ENCODE data around the gene NDUFS2. TPM values are rescaled to one million over a fixed set of nuclear protein-coding genes. Genes with fewer than 3 reads are reported as not detected.
A peak's percentile ranks its signal among the peaks of the same experiment; 100 is the strongest.

Gene NDUFS2
- 72.0 TPM for polyA plus RNA-seq (2013, experiment 1 of 2)
- 79.8 TPM for polyA plus RNA-seq (2013, experiment 2 of 2)

DNA sequence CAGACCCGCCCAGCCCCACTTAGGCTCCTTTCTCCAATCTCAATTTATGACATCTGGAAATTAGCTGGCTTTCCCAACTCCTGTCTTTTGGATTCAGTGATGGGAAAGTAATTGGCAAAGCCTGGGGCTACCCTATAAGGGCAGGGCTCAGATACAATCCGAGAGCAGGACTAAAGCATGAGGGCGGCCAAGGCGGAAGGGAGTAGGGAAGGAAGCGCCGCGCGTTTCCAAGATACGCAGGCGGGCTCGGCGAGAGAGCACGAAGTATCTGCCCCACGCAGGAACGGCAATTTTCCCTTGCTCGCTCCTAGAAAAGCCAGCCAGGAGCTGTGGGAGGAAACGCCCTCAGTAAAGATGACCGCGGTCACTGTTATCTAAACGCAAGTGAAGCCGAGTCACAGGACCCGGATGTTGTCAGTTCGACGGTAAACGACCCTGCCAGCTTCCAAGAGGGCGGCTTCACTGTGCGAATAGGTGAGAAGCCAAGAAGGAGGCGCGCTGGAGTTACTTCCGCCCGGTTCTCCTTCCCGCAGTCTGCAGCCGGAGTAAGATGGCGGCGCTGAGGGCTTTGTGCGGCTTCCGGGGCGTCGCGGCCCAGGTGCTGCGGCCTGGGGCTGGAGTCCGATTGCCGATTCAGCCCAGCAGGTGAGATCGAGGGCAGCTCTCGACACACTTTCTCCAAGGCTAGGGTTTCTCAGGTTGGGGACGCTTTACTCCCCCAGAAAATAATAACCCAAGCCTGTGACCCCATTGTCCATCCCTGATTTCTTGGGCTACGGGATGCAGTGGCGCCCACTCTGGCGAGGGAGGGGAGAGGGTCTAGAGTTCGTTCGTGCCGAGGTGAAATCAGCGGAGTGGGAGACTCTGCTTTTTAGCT lies at the start of gene NDUFS2:
Gene NDUFS2 (plus strand): TSS at position 532 of the 877 bp plus-strand sequence. CDS start 19 bp downstream, at position 551.
- Histone ChIP-seq H3K27ac (ENCODE audit: low read depth, low read length) (peak within 1 kb of the TSS; percentile 95), H3K4me3 (ENCODE audit: low read length) (peak within 1 kb of the TSS; percentile 86), H3K9me3 (ENCODE audit: insufficient read depth, low read depth, low read length) (no peaks in the 10 kb centered on the region), H3K4me1 (ENCODE audit: insufficient read depth, low read length) (peaks cover 47% of the 10 kb centered on the region), H3K9ac (ENCODE audit: low read depth, low read length) (peak within 1 kb of the TSS; percentile 95), H3K36me3 (ENCODE audit: insufficient read depth, low read length) (peaks cover 34% of the 10 kb centered on the region), H3K27me3 (ENCODE audit: insufficient read depth, low read length) (no peaks in the 10 kb centered on the region)
- WGBS, result 5% methylated on average over 53 of the region's 53 CpGs

DNA sequence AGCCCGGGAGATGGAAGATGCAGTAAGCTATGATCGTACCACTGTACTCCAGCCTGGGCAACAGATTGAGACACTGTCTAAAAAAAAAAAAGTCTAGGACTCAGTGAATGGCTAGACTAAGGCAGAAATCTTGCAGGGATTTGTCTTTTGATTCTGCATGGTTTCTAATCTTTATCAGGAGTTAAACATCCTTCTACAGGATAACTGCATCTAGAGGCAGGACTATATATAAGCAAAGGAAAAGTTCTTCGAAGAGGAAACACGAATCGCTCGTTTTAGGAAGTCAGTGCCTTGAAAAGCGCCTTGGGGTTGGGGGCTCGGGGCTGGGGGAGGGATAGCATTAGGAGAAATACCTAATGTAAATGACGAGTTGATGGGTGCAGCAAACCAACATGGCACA lies 49.0 kb upstream of the NDUFS2 start:
- peak overlapping the region; percentile 68 for H3K4me3 ChIP-seq (ENCODE audit: low read length)
- H3K27me3 ChIP-seq (ENCODE audit: insufficient read depth, low read length), result no peaks in the 10 kb centered on the region
- peaks cover 15% of the 10 kb centered on the region for H3K36me3 ChIP-seq (ENCODE audit: insufficient read depth, low read length)
- H3K27ac ChIP-seq (ENCODE audit: low read depth, low read length), result peak overlapping the region; percentile 60; the same call in 1 of the 2 replicates
- H3K4me1 ChIP-seq (ENCODE audit: insufficient read depth, low read length), result no peaks in the 10 kb centered on the region
- H3K9me3 ChIP-seq (ENCODE audit: insufficient read depth, low read depth, low read length), result no peaks in the 10 kb centered on the region
- peak overlapping the region; percentile 92; the same call in 1 of the 2 replicates for H3K9ac ChIP-seq (ENCODE audit: low read depth, low read length)
- 36% methylated on average over 8 of the region's 9 CpGs for WGBS

DNA sequence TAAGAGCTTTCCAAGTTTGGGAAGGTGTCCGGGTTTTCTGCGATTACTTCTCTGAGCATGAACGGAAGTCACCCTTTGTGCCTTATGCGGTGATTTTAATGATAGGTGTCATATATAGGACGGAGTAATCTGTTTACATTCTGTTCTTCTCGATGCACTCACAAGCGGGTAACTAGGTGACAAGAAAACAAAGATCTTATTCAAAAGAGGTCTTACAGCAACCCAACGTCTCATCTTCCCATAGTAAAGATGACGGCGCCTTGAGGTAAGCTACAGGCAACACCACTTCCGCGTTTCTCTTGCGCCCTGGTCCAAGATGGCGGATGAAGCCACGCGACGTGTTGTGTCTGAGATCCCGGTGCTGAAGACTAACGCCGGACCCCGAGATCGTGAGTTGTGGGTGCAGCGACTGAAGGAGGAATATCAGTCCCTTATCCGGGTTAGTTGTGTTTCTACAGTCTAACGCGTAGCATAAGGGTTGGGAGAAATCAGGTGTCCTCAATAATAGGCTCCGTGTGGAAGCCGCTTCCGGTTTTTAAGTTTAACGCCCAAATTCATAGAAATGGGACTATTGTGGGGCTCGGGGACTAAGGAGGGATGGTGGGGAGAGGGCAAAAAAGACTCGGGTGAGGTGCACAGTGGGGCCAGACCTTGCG lies 48.4 kb upstream of the NDUFS2 start, which contains the start of gene UFC1:
Gene UFC1 (plus strand): TSS at position 297 of the 656 bp plus-strand sequence. CDS start 20 bp downstream, at position 317.
- Histone ChIP-seq H3K9me3 (ENCODE audit: insufficient read depth, low read depth, low read length) (no peaks in the 10 kb centered on the region), H3K36me3 (ENCODE audit: insufficient read depth, low read length) (peaks cover 19% of the 10 kb centered on the region), H3K9ac (ENCODE audit: low read depth, low read length) (peak within 1 kb of the TSS; percentile 92), H3K4me3 (ENCODE audit: low read length) (peak within 1 kb of the TSS; percentile 68), H3K4me1 (ENCODE audit: insufficient read depth, low read length) (peaks cover 4% of the 10 kb centered on the region; the same call in 1 of the 2 replicates), H3K27ac (ENCODE audit: low read depth, low read length) (peak within 1 kb of the TSS; percentile 84), H3K27me3 (ENCODE audit: insufficient read depth, low read length) (no peaks in the 10 kb centered on the region)
- WGBS, result 1% methylated on average over 33 of the region's 33 CpGs

DNA sequence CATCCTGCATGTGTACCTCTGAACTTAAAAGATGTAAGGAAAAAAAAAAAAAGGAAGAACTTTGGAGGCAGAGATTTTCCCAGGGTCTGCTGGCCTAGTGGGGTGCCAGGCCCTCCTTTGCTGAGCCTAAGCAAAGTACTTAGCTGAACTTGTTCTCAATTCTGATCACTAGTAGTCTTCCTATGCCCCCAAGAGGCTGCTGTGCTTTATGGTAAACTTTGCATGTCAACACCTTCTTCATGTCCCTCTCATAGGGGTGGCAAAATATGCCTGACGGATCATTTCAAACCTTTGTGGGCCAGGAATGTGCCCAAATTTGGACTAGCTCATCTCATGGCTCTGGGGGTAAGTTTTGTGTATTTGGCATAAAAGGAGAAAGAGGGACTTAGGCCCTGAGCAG lies 44.3 kb upstream of the NDUFS2 start:
- Histone ChIP-seq H3K36me3 (ENCODE audit: insufficient read depth, low read length) (peaks cover 37% of the 10 kb centered on the region), H3K9ac (ENCODE audit: low read depth, low read length) (no peak overlapping the region), H3K4me3 (ENCODE audit: low read length) (no peak overlapping the region), H3K27ac (ENCODE audit: low read depth, low read length) (no peak overlapping the region), H3K27me3 (ENCODE audit: insufficient read depth, low read length) (no peaks in the 10 kb centered on the region), H3K4me1 (ENCODE audit: insufficient read depth, low read length) (peaks cover 10% of the 10 kb centered on the region; the same call in 1 of the 2 replicates), H3K9me3 (ENCODE audit: insufficient read depth, low read depth, low read length) (no peaks in the 10 kb centered on the region)
- 95% methylated on average over 1 of the region's 1 CpG for WGBS

DNA sequence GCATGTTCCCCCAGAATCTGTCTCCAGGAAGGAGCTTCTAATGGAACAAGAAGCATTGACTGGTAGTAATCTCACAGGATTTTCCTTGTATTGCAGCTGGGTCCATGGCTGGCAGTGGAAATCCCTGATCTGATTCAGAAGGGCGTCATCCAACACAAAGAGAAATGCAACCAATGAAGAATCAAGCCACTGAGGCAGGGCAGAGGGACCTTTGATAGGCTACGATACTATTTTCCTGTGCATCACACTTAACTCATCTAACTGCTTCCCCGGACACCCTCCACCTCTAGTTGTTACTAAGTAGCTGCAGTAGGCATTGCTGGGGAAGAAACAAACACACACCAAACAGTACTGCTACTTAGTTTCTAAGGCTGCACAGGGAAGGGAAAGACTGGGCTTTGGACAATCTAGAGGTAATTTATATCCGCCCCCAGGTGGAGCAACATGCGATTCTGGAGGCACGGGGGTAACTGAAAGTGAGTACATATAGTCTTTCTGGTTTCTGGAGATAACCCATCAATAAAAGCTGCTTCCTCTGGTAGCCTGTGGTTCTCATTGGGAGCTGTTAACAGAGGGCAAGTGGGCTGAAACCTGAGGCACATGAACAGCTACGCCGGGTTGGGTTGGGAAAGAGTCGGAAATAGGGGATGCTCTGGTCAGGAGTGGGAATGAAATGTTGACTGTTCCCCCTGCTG lies 43.7 kb upstream of the NDUFS2 start:
- peaks cover 41% of the 10 kb centered on the region for H3K36me3 ChIP-seq (ENCODE audit: insufficient read depth, low read length)
- H3K9me3 ChIP-seq (ENCODE audit: insufficient read depth, low read depth, low read length), result no peaks in the 10 kb centered on the region
- H3K9ac ChIP-seq (ENCODE audit: low read depth, low read length), result peak overlapping the region; percentile 58
- peak overlapping the region; percentile 75 for H3K4me3 ChIP-seq (ENCODE audit: low read length)
- 89% methylated on average over 9 of the region's 9 CpGs for WGBS
- H3K4me1 ChIP-seq (ENCODE audit: insufficient read depth, low read length), result peaks cover 10% of the 10 kb centered on the region; the same call in 1 of the 2 replicates
- H3K27ac ChIP-seq (ENCODE audit: low read depth, low read length), result no peak overlapping the region
- H3K27me3 ChIP-seq (ENCODE audit: insufficient read depth, low read length), result no peaks in the 10 kb centered on the region

DNA sequence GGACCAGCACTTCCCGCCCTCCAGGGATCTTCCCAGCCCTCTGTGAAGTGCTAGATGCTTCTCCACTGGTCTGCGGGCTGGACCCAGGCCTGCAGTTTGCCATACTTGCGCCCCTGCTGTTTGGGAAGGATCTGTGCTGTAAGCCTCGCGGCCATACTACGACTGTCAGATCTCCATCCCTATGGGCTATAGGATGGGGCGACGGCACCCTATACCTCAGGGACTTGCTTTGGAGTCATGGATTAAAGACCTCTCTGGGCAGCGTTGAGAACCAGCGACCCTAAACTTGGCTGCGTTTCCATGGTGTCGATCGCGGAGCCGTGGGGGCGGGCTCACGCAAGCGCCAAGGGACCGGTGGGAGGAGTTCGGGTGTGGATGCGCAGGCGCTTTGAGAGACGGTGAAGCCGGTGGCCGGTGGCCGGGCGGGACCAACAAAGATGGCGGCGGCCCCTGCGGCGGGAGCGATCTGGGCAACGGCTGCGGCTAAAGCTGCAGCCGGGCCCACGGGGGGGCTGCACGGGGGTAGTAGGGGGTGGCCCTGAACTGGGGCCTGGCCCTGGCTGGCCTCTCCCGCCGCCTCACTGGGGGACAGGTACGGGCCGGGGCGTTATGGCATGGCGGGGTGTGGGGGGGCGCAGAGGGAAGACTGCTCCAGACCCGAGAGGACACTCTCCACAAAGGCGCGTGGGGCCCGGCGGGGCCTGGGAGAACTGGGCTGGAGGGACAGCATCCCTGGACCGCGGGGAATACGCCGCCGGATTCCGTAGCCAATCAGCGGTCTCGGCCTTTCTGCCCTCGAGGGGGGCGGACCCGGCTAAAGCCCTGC lies 42.9 kb upstream of the NDUFS2 start, which contains the start of gene USP21:
Gene USP21 (plus strand): TSS at position 414 of the 826 bp plus-strand sequence. CDS start 1,141 bp downstream, outside the sequence.
- H3K36me3 ChIP-seq (ENCODE audit: insufficient read depth, low read length), result peaks cover 45% of the 10 kb centered on the region
- H3K27ac ChIP-seq (ENCODE audit: low read depth, low read length), result peak within 1 kb of the TSS; percentile 80
- peaks cover 10% of the 10 kb centered on the region; the same call in 1 of the 2 replicates for H3K4me1 ChIP-seq (ENCODE audit: insufficient read depth, low read length)
- no peaks in the 10 kb centered on the region for H3K27me3 ChIP-seq (ENCODE audit: insufficient read depth, low read length)
- 2% methylated on average over 60 of the region's 60 CpGs for WGBS
- no peaks in the 10 kb centered on the region for H3K9me3 ChIP-seq (ENCODE audit: insufficient read depth, low read depth, low read length)
- peak within 1 kb of the TSS; percentile 75 for H3K4me3 ChIP-seq (ENCODE audit: low read length)
- peak within 1 kb of the TSS; percentile 84 for H3K9ac ChIP-seq (ENCODE audit: low read depth, low read length)

DNA sequence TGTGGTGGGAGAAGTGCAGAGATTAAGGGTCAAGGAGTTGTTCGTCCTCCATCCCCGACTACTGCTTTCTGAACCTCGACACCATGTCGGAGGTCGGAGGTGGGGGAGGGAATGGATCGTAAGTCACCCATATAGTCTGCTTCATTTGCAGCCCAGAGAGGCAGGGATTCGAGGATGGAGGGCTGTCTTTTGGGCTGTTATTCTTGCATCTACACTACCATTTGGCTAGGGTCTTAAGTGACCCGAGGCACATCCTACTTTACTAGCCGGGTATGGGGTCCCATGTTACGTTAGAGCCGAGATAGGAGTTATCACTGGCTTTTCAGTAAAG lies 42.3 kb upstream of the NDUFS2 start:
- 19% methylated on average over 11 of the region's 11 CpGs for WGBS
- peaks cover 51% of the 10 kb centered on the region for H3K36me3 ChIP-seq (ENCODE audit: insufficient read depth, low read length)
- peak overlapping the region; percentile 84 for H3K9ac ChIP-seq (ENCODE audit: low read depth, low read length)
- peak overlapping the region; percentile 80 for H3K27ac ChIP-seq (ENCODE audit: low read depth, low read length)
- H3K4me3 ChIP-seq (ENCODE audit: low read length), result peak overlapping the region; percentile 75
- H3K9me3 ChIP-seq (ENCODE audit: insufficient read depth, low read depth, low read length), result no peaks in the 10 kb centered on the region
- H3K4me1 ChIP-seq (ENCODE audit: insufficient read depth, low read length), result peaks cover 10% of the 10 kb centered on the region; the same call in 1 of the 2 replicates
- no peaks in the 10 kb centered on the region for H3K27me3 ChIP-seq (ENCODE audit: insufficient read depth, low read length)

DNA sequence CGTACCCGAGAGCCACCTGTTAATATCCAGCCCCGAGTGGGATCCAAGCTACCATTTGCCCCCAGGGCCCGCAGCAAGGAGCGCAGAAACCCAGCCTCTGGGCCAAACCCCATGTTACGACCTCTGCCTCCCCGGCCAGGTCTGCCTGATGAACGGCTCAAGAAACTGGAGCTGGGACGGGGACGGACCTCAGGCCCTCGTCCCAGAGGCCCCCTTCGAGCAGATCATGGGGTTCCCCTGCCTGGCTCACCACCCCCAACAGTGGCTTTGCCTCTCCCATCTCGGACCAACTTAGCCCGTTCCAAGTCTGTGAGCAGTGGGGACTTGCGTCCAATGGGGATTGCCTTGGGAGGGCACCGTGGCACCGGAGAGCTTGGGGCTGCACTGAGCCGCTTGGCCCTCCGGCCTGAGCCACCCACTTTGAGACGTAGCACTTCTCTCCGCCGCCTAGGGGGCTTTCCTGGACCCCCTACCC lies 41.5 kb upstream of the NDUFS2 start:
- H3K36me3 ChIP-seq (ENCODE audit: insufficient read depth, low read length), result peaks cover 53% of the 10 kb centered on the region
- peak overlapping the region; percentile 75 for H3K4me3 ChIP-seq (ENCODE audit: low read length)
- H3K27ac ChIP-seq (ENCODE audit: low read depth, low read length), result no peak overlapping the region
- H3K27me3 ChIP-seq (ENCODE audit: insufficient read depth, low read length), result no peaks in the 10 kb centered on the region
- 94% methylated on average over 22 of the region's 22 CpGs for WGBS
- peaks cover 14% of the 10 kb centered on the region for H3K4me1 ChIP-seq (ENCODE audit: insufficient read depth, low read length)
- no peak overlapping the region for H3K9ac ChIP-seq (ENCODE audit: low read depth, low read length)
- H3K9me3 ChIP-seq (ENCODE audit: insufficient read depth, low read depth, low read length), result no peaks in the 10 kb centered on the region

DNA sequence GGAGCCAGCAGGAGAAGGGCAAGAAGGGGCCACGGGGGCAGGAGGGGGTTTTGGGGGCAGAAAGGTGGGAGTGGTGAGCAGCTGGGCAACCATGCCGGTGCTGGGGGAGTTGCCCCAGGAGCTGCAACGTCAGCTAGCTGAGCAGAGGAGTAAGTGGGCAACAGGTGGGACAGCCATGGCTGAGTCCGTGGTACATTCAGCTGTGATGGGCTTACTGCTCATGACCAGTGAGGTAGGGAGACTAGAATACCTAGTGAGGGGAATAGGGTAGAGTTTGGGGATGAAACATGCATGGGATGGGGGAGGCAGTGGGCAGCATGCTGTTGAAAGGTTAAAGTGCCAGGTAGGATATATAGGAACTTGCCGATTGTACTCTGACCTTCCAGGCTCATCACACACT lies 40.5 kb upstream of the NDUFS2 start:
- H3K27ac ChIP-seq (ENCODE audit: low read depth, low read length), result no peak overlapping the region
- no peak overlapping the region for H3K4me3 ChIP-seq (ENCODE audit: low read length)
- no peaks in the 10 kb centered on the region for H3K9me3 ChIP-seq (ENCODE audit: insufficient read depth, low read depth, low read length)
- peaks cover 53% of the 10 kb centered on the region for H3K36me3 ChIP-seq (ENCODE audit: insufficient read depth, low read length)
- no peak overlapping the region for H3K9ac ChIP-seq (ENCODE audit: low read depth, low read length)
- H3K27me3 ChIP-seq (ENCODE audit: insufficient read depth, low read length), result no peaks in the 10 kb centered on the region
- peaks cover 14% of the 10 kb centered on the region for H3K4me1 ChIP-seq (ENCODE audit: insufficient read depth, low read length)
- 90% methylated on average over 5 of the region's 5 CpGs for WGBS

DNA sequence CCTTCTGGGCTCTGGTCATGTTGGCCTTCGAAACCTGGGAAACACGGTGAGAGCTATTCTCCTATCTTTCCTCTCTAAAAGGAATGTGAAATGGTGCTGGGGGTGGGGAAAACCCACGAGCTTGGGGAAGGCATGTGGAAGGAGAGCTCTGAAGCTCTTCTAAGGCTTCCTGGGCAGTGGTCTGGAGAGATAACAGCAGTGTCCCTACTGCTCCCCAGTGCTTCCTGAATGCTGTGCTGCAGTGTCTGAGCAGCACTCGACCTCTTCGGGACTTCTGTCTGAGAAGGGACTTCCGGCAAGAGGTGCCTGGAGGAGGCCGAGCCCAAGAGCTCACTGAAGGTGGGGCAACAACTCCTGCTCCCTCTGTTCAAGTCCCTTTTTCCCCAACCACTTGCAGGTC lies 40.1 kb upstream of the NDUFS2 start:
- H3K9ac ChIP-seq (ENCODE audit: low read depth, low read length), result no peak overlapping the region
- H3K36me3 ChIP-seq (ENCODE audit: insufficient read depth, low read length), result peaks cover 49% of the 10 kb centered on the region
- H3K4me3 ChIP-seq (ENCODE audit: low read length), result no peak overlapping the region
- H3K27me3 ChIP-seq (ENCODE audit: insufficient read depth, low read length), result no peaks in the 10 kb centered on the region
- WGBS, result 85% methylated on average over 6 of the region's 7 CpGs
- no peak overlapping the region for H3K27ac ChIP-seq (ENCODE audit: low read depth, low read length)
- H3K4me1 ChIP-seq (ENCODE audit: insufficient read depth, low read length), result peaks cover 14% of the 10 kb centered on the region
- no peaks in the 10 kb centered on the region for H3K9me3 ChIP-seq (ENCODE audit: insufficient read depth, low read depth, low read length)

Data from HUES64 (cell line).